MG63 (cell line): ENCODE measurements around the gene NRCAM. TPM values are rescaled to one million over a fixed set of nuclear protein-coding genes. Genes with fewer than 3 reads are reported as not detected.
A peak's percentile ranks its signal among the peaks of the same experiment; 100 is the strongest.
"Not testable (repeated sequence)": the region's sequence is repeated elsewhere in the genome, so short reads cannot be mapped to it uniquely, and the experiment has no call there.

Experiments used
- DNase-seq: peaks from one replicate; pipeline ENCODE4 v3.0.0-alpha.2; 2020
- H3K27me3 ChIP-seq: fragments of 250-450 bp; sonication (Bioruptor Pico); 2 replicates; pipeline ENCODE4 v1.5.1; 2020; ENCODE audit warnings: mild to moderate bottlenecking, moderate library complexity
- H3K36me3 ChIP-seq: fragments of 250-450 bp; sonication (Bioruptor Pico); 2 replicates; pipeline ENCODE4 v1.5.1; 2020; ENCODE audit warnings: mild to moderate bottlenecking, moderate library complexity
- H3K4me3 ChIP-seq: fragments of 250-450 bp; sonication (Bioruptor Pico); 2 replicates; pipeline ENCODE4 v1.5.1; 2020; ENCODE audit warnings: mild to moderate bottlenecking, moderate library complexity
- H3K9me3 ChIP-seq: fragments of 250-450 bp; sonication (Bioruptor Pico); 2 replicates; pipeline ENCODE4 v1.5.1; 2020; ENCODE audit warnings: mild to moderate bottlenecking, moderate library complexity
- total RNA-seq: library from RNA; depleted of rRNA; stranded (reverse); fragments of >200 nt; shearing (Covaris generic); gene quantifications from 2 replicates; pipeline ENCODE4 v1.2.3, GENCODE V29; 2014; ENCODE audit warnings: low replicate concordance; rRNA removed

The NRCAM gene
- 0.79 and 1.5 TPM in 2 replicates for total RNA-seq

DNA sequence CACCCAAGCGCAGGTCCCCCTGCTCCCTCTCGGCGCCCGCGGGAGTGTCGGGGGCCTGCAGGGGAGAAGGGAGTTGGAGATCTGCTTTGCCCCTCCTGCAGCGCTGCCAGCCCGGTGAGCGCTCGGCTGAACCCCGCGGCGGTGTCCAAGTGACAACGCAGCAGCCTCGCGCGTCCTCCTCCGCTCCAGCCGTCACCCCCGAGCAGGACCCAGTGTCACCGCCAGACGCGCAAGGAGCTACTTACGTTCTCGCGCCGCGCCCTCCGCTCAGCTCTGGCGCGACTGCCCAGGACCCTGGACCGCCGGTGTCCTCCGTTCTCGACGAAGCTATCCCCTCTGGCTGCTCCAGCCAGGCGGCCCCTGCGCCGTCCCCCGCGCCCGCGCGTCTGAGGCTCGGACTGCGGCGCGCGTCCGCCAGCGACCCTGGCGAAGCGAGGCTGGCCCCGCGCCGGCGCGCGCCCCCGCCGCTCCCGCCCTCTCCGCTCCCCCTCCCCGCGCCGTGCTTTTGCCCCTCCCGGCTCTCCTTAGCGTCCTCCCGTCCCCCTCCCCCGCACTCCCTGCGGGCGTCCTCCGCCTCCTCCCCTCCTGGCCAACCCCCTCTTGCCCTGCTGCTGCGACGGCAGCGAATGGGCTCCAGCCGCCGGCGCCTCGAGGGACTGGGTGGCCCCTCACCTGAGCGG lies at the start of gene NRCAM:
Gene NRCAM, minus strand, starts transcription at position 439 of the 680 bp plus-strand sequence. CDS start 216,372 bp downstream, outside the sequence.
- H3K27me3 ChIP-seq = peaks cover 5% of the 10 kb centered on the region; the same call in 1 of the 2 replicates
- H3K9me3 ChIP-seq = no peaks in the 10 kb centered on the region
- H3K36me3 ChIP-seq = no peaks in the 10 kb centered on the region
- H3K4me3 ChIP-seq = peak within 1 kb of the TSS; percentile 47
- peak; percentile 45 for DNase-seq

- not testable (repeated sequence) for H3K27me3 ChIP-seq, H3K36me3 ChIP-seq, DNase-seq, H3K4me3 ChIP-seq, H3K9me3 ChIP-seq
Observed at GRCh38 chr7:108504576-108504975, 48.3 kb upstream of the NRCAM start.

GRCh38 chr7:108503112-108504026 lies 47.1 kb upstream of the NRCAM start:
- H3K4me3 ChIP-seq = no peak overlapping the region
- no peaks in the 10 kb centered on the region for H3K36me3 ChIP-seq
- no peak for DNase-seq
- no peaks in the 10 kb centered on the region for H3K27me3 ChIP-seq
- no peaks in the 10 kb centered on the region for H3K9me3 ChIP-seq

GRCh38 chr7:108499566-108499965 lies 43.3 kb upstream of the NRCAM start:
- H3K4me3 ChIP-seq = no peak overlapping the region
- H3K27me3 ChIP-seq = no peaks in the 10 kb centered on the region
- DNase-seq = no peak
- no peaks in the 10 kb centered on the region; the same call in 1 of the 2 replicates for H3K36me3 ChIP-seq
- H3K9me3 ChIP-seq = no peaks in the 10 kb centered on the region

- no peak overlapping the region for H3K4me3 ChIP-seq
- no peak for DNase-seq
- H3K9me3 ChIP-seq = no peaks in the 10 kb centered on the region
- H3K36me3 ChIP-seq = no peaks in the 10 kb centered on the region; the same call in 1 of the 2 replicates
- H3K27me3 ChIP-seq = no peaks in the 10 kb centered on the region
Observed at GRCh38 chr7:108498481-108498880, 42.2 kb upstream of the NRCAM start.

DNA sequence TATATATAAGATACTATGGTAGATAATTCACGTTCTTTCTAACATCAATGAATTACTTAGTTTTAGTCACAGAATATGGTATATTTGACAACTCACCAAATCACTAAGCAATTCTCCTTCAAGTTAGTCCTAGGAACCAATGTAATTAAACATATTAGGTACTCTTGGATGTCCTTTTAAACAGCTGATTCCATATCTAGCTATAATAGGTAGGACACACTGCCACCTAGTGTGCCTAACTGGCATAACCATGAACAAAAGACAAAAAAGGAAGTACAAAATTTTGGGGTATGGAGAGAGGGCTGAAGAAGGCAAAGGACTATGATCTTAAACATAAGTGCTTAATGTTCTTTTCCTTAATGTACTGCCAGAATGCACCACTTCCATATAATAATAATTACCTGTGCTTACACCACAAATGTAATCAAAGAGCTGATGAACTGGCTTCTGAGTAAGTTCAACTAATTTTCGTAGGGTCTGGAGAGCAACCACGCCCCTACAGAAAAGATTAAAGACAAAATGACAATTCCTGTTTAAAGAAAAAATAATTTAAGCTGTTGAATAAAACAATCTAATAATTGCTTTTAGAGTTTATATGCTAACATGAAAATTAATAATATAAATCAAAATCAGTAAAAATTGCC lies 41.0 kb upstream of the NRCAM start:
- DNase-seq = no peak
- no peaks in the 10 kb centered on the region for H3K9me3 ChIP-seq
- H3K27me3 ChIP-seq = no peaks in the 10 kb centered on the region
- no peak overlapping the region for H3K4me3 ChIP-seq
- no peaks in the 10 kb centered on the region; the same call in 1 of the 2 replicates for H3K36me3 ChIP-seq

- Histone ChIP-seq H3K9me3 (no peaks in the 10 kb centered on the region), H3K36me3 (no peaks in the 10 kb centered on the region; the same call in 1 of the 2 replicates), H3K4me3 (no peak overlapping the region), H3K27me3 (no peaks in the 10 kb centered on the region)
- no peak for DNase-seq
Observed at GRCh38 chr7:108492742-108493141, 36.5 kb upstream of the NRCAM start.

DNA sequence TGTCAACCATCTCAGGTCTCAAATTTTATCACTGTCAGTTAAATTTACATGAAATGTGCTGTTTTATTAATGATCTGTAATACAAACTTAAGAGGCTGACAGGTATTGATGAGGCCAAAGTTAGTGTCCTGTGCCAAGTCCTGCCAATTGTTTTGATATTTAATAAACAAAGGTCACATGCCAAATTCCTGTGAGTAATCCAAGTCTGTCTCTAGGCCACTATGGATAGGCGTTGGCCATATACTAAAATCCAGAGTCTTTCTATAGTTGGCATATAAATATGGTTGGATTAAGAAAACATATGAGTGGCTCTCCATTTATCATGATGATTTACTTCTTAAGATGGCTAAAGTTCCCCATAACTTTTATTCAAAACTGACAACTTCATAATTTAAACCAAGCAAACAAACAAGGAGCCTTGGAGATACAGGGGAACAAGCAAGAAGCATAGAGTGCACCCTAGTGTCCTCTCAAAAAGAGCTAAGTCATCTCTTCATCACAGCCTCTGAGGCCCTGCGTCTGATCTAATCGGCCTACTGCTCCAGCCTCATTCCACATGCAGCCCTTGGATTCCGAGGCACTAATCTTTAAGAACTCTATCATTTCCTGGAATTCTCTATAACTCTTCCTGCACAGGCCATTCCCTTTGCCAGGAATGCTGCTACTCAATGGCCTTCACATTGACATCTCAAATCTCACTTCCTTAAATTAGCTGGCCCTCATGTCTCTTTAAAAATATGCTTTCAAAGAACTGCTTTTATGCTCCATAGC lies 32.7 kb upstream of the NRCAM start:
- no peak for DNase-seq
- Histone ChIP-seq H3K4me3 (no peak overlapping the region), H3K36me3 (no peaks in the 10 kb centered on the region; the same call in 1 of the 2 replicates), H3K27me3 (no peaks in the 10 kb centered on the region), H3K9me3 (no peaks in the 10 kb centered on the region)

- Histone ChIP-seq H3K36me3 (no peaks in the 10 kb centered on the region; the same call in 1 of the 2 replicates), H3K27me3 (no peaks in the 10 kb centered on the region), H3K9me3 (no peaks in the 10 kb centered on the region), H3K4me3 (no peak overlapping the region)
- DNase-seq = no peak
Observed at GRCh38 chr7:108487646-108488045, 31.4 kb upstream of the NRCAM start.

DNA sequence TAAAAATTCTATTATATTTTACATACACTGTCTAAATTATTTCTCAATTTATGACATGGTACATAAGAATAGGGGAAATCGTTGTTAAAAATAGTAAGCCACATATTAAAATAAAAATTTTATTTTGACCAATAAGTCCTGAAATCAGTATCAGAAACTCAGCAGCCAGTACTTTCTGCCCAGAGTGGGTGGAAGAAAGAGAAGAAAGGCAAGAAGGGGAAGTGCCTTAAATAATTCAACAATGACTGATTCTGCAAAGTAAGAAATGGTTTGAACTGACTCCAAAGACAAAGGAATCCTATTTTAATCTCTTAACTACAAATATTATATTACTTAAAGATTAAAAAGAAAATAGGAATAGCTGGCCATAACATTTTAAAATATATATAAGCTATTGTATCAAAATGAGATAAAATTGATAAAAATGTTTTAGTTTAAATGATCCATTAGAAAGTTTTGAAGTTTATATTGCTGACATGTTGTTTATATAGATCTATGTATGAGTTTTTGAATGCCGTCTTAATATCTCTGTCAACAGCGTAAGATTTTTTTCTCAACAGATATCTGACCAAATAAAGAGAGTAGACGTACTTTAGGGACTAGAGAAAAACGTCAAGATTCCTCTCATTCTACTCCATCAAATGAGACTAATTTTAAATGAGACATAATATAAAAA lies 30.2 kb upstream of the NRCAM start:
- Histone ChIP-seq H3K27me3 (no peaks in the 10 kb centered on the region), H3K36me3 (no peaks in the 10 kb centered on the region; the same call in 1 of the 2 replicates), H3K4me3 (no peak overlapping the region), H3K9me3 (no peaks in the 10 kb centered on the region)
- DNase-seq = no peak

- Histone ChIP-seq H3K9me3 (no peaks in the 10 kb centered on the region), H3K27me3 (no peaks in the 10 kb centered on the region), H3K36me3 (no peaks in the 10 kb centered on the region; the same call in 1 of the 2 replicates), H3K4me3 (no peak overlapping the region)
- no peak for DNase-seq
Observed at GRCh38 chr7:108484137-108484536, 27.9 kb upstream of the NRCAM start.

- H3K4me3 ChIP-seq = no peak overlapping the region
- H3K27me3 ChIP-seq = no peaks in the 10 kb centered on the region
- no peak for DNase-seq
- H3K36me3 ChIP-seq = no peaks in the 10 kb centered on the region; the same call in 1 of the 2 replicates
- no peaks in the 10 kb centered on the region for H3K9me3 ChIP-seq
Observed at GRCh38 chr7:108480311-108480710, 24.1 kb upstream of the NRCAM start.

DNA sequence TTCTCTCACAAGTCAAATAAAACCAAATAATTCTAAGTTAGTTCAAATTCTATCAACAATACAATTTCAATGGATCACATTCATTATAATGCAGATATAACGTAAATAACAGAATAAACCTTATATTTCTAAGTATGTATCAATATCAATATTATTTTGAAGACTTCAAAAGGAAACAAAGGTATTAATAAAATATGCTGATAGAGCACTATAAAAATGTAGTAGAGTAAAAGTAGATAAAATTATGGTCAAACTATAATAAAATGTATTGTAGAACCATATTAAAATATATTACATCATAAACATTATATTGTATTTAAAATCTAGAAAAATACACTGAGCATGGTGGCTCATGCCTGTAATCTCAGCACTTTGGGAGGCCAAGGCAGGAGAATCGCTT lies 23.5 kb upstream of the NRCAM start:
- H3K27me3 ChIP-seq = no peaks in the 10 kb centered on the region
- H3K9me3 ChIP-seq = no peaks in the 10 kb centered on the region
- H3K4me3 ChIP-seq = no peak overlapping the region
- H3K36me3 ChIP-seq = no peaks in the 10 kb centered on the region
- no peak for DNase-seq

DNA sequence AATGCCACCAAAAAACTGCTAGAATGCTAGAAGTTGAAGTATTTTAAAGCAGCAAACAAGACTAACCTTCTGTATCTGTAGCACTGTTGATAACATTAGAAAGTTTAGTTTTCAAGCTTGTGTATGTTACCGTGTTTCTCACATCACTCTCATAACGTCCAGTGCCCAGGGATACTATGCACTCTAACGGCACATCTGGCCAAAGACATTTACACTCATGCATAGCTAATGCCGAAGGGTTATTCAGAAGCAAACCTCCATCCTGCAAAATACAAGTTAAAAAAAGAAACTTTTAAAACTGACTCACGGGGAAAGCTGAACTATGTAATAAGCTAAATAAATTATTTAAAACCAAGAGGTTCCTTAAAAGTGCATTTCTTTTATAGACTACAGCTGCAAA lies 22.9 kb upstream of the NRCAM start:
- H3K27me3 ChIP-seq = no peaks in the 10 kb centered on the region
- H3K4me3 ChIP-seq = no peak overlapping the region
- H3K9me3 ChIP-seq = no peaks in the 10 kb centered on the region
- no peaks in the 10 kb centered on the region for H3K36me3 ChIP-seq
- no peak for DNase-seq

DNA sequence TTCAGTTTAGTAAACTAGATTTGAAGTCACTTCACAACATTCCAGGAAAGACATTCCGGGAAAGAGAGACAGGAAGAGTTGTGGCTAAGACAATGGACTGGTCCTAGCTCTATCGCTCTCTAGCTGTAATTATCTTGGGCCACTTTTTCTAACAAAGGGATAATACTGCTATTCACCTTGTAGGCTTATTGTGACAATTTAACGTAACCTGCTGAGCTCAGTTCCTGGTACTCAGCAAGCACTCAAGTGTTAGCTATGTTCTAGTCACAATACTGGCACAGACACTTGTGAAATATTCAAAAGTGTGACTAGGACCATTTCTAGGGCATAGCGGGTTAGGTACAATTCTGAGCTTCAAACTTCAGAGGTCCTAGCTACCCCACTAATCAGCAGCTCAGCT lies 12.0 kb upstream of the NRCAM start:
- no peak for DNase-seq
- H3K4me3 ChIP-seq = no peak overlapping the region
- H3K27me3 ChIP-seq = no peaks in the 10 kb centered on the region
- H3K9me3 ChIP-seq = no peaks in the 10 kb centered on the region
- H3K36me3 ChIP-seq = no peaks in the 10 kb centered on the region

- no peaks in the 10 kb centered on the region for H3K9me3 ChIP-seq
- no peak overlapping the region for H3K4me3 ChIP-seq
- DNase-seq = no peak
- no peaks in the 10 kb centered on the region for H3K36me3 ChIP-seq
- no peaks in the 10 kb centered on the region for H3K27me3 ChIP-seq
Observed at GRCh38 chr7:108467391-108467790, 11.2 kb upstream of the NRCAM start.
